A549 treated with dexamethasone at 1 μM for 4 hours (cell line): ENCODE measurements around the gene IL17REL. TPM values are rescaled to one million over a fixed set of nuclear protein-coding genes. Genes with fewer than 3 reads are reported as not detected.

Experiments
- total RNA-seq: library from RNA; stranded (reverse); fragments of 200-300 nt; extraction: Qiagen RNA extraction; gene quantifications from 5 replicates; pipeline ENCODE4 v1.2.3, GENCODE V29; 2022

Gene IL17REL
- total RNA-seq: 0.04 to 0.07 TPM (median 0.05 TPM) in 4 of 5 replicates, not detected in the other

GRCh38 chr22:50012211-50013181 is at the start of gene IL17REL:
Gene IL17REL (minus strand): TSS chr22:50012765. CDS start chr22:50012646, 119 bp downstream.

GRCh38 chr22:50058061-50058905 is 45.7 kb upstream of the IL17REL start, which contains the start of gene TTLL8:
Gene TTLL8 (minus strand): TSS chr22:50058298.

GRCh38 chr22:49960159-49961004 is 52.2 kb downstream of the IL17REL start, which contains the start of gene PIM3:
Gene PIM3 (plus strand): TSS chr22:49960772. CDS start chr22:49960948, 176 bp downstream.

Other genes with a start within 250 kb of the IL17REL start
- 11.4 to 16.7 TPM (median 15.3 TPM) in 5 replicates for gene BRD1, start 184.9 kb downstream of the IL17REL start, total RNA-seq
- 10.2 to 14.3 TPM (median 14.0 TPM) in 5 replicates for gene ZBED4, start 158.9 kb downstream of the IL17REL start, total RNA-seq
- gene ALG12, start 94.3 kb downstream of the IL17REL start, total RNA-seq: 8.2 to 11.8 TPM (median 10.0 TPM) in 5 replicates
- 19.6 to 29.4 TPM (median 27.4 TPM) in 5 replicates for gene CRELD2, start 94.1 kb downstream of the IL17REL start, total RNA-seq
- gene PIM3, start 52.0 kb downstream of the IL17REL start, total RNA-seq: 43.7 to 82.4 TPM (median 79.1 TPM) in 5 replicates
- gene TTLL8, start 45.5 kb upstream of the IL17REL start, total RNA-seq: not detected in 5 replicates
- 0.02 to 0.05 TPM (median 0.02 TPM) in 5 replicates for gene MLC1, start 72.7 kb upstream of the IL17REL start, total RNA-seq
- 0.10 TPM in 1 of 5 replicates, not detected in the others for gene MOV10L1, start 77.2 kb upstream of the IL17REL start, total RNA-seq
- 4.7 to 6.5 TPM (median 5.9 TPM) in 5 replicates for gene PANX2, start 158.0 kb upstream of the IL17REL start, total RNA-seq
- gene TRABD, start 173.1 kb upstream of the IL17REL start, total RNA-seq: 19.4 to 34.3 TPM (median 30.4 TPM) in 5 replicates
- 11.4 to 19.2 TPM (median 17.8 TPM) in 5 replicates for gene SELENOO, start 188.2 kb upstream of the IL17REL start, total RNA-seq
- gene TUBGCP6, start 232.3 kb upstream of the IL17REL start, total RNA-seq: 5.1 to 11.6 TPM (median 9.8 TPM) in 5 replicates
- 5.0 to 12.0 TPM (median 9.8 TPM) in 5 replicates for gene HDAC10, start 238.5 kb upstream of the IL17REL start, total RNA-seq
- 16.4 to 26.6 TPM (median 22.3 TPM) in 5 replicates for gene MAPK12, start 248.9 kb upstream of the IL17REL start, total RNA-seq